ENCODE data around the gene LTB4R2.
"Not testable (repeated sequence)": the region's sequence is repeated elsewhere in the genome, so short reads cannot be mapped to it uniquely, and the experiment has no call there.

The LTB4R2 gene

DNA sequence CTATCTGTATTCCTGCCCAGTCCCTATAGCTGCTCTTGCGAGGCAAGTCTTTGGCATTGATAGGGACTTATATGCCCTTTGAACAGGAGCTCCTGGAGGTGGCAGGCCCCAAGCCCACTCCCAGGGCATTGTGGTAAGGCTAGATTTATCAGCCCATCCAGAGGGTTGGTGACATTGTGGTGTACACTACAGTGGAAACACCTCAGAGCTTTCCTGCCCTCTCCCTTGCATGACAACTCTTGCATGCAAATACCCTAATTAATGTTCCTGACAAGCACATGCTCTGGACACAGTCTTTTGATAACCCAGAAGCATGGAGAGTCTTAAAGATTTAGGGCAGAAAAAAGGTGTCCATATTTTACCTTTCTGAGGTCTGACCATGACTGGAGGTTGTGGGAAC, 30.7 kb downstream of the LTB4R2 start:
- DNase-seq (ENCODE audit: low spot score) = no peak

DNA sequence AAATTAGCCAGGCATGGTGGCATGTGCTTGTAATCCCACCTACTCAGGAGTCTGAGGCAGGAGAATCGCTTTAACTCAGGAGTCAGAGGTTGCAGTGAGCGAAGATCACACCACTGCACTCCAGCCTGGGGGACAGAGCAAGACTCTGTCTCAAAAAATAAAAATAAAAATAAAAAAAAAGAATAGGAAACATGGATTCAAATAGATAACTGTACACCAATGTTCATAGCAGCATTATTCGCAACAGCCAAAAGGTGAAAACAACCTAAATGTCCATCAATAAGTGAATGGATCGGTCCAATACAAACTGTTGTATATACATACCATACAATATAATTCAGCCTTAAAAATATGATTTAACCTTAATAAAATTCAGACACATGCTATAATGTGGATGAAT, 32.9 kb downstream of the LTB4R2 start:
- no peak for DNase-seq (ENCODE audit: low spot score)

DNA sequence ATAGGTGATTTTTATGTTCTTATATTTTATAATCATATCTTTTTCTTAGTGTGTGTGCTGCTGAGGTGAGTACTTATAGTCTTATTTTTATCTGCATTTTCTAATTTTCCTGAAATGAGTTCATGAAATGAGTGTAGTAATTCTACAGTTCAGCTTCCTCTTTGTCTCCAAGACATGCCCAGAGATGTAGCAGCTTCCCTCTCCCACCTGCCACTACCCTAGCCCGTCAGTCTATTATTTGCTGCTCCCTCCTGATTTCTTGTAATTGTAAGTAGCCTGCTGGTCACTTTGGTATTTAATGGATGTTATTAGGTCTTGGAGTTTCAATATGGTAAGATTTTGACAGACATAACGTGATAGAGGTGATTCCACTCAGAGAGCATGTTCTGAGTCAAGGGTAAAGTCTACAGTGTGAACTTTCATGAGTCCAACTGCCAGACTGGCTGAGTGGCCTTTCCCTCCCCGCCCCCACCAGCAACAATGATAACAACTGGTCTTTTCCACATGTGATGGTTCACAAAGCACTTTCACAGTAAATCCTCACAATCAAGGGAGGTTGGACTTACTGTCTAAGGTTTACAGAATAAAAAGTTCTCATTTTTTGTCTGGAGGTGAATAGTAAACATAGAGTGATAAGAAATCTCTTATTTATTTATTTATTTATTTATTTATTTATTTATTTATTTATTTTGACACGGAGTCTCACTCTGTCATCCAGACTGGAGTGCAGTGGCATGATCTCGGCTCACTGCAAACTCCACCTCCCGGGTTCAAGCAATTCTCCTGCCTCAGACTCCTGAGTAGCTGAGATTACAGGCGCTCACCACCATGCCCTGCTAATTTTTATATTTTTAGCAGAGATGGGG, 34.1 kb downstream of the LTB4R2 start:
- DNase-seq (ENCODE audit: low spot score) = no peak

DNA sequence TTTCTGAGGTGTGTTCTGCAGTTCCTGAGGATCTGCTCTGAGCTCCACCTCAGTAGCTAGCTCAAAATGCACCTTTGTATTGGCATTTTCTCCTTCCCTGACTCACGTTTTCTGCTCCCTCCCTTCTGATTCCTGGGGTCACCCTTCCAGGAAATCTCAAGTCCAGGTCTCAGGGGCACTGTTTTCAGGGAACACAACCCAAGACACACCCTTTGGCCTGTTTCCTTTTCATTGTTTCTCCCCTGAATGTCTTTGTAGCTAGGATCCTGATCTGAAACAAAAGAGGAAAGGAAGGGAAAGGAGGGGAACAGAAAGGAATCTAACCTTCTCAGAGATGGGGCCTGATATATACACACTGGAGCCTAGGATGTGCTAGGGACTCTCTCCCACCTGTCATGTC, 37.2 kb downstream of the LTB4R2 start:
- no peak for DNase-seq (ENCODE audit: low spot score)

DNA sequence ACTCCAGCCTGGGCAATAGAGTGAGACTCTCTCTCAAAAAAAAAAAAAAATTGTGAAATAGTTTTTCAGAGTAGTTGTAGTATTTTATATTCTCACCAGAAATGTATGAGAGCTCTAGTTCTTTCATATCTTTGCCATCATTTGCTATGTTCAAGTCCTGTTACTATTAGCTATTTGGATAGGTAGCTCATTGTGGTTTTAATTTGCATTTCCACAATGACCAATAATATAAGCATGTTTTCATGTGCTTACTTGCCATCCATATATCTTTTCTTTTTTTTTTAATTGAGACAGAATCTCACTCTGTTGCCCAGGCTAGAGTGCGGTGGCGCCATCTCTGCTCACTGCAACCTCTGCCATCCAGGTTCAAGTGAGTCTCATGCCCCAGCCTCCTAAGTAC, 38.2 kb downstream of the LTB4R2 start:
- DNase-seq (ENCODE audit: low spot score) = no peak

DNA sequence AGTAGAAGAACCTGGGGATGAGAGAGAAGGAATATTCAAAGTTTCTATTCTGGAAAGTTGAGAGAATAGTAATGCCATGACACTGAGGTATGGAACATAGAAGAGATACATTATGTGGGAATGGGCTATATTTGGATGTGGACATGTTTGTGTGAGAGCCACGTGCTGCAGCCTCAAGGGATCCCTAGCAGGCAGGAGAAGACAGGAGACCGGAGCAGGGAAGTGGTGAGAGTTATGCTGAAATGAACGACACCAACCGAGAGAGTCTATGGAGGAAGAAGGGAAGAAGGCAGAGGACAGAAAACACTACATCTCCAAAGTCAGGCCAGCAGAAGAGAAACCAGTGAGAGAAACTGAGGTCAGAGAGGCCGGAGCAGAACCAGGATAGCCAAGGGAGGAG, 39.8 kb downstream of the LTB4R2 start:
- DNase-seq (ENCODE audit: low spot score) = no peak

DNA sequence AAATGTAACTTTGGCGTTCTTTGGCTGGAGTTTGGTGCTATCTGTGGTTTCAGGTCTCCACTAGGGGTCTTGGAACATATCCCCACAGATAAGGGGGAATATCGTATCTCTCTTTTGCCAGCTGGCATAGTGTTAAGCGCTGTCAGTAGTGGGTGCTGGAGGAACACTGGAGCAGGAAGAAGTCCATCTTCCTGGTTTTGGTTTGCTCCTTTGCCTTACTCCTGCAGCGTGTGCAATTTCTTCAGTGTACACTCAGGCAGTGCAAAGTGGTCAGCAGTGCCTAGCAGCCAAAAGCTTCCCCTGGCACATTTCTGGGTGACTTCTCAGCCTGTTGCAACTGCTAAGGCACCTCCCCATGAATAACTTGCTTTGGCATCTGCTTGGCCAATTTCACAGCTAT, 41.6 kb downstream of the LTB4R2 start:
- no peak for DNase-seq (ENCODE audit: low spot score)

DNA sequence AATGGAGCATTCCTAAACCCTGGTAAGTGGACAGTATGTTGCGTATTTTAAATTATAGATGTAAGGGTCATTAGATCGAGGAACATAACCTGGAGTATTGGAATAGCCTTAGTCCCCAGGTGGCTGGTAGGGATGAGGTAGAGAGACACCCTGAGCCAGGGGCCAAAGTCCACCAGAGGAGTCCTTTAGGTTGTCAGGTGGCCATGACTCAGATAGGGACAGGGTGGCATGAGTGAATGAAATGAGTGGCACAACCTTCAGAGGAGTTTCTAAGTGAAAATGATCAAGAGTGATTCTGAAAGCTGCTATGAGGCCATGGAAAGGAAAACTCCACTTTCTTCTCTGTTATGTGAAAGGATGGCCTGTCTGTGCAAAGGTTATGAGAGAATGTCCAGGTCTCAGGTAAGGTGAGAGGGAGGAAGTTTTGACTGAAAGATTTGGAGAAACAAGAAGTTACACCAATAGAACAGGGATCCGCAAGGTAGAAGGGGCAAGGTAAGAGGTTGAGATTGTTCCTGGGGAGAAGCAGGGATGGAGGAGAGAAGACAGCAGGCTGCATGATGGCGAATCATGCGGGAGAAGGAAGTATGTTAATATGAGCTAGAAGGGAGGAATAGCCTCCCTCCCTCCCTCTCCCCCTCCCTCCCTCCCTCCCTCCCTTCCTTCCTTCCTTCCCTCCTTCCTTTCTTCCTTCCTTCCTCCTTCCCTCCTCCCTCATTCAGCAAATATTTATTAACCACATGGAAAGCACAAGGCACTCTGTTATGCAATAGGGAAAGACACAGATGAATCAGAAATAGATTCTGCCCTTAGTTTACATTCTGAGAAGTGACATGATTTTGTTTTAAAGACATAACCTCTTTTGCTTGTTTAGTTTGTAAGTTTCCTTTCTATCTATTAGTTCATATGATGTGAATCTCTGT, 43.9 kb downstream of the LTB4R2 start:
- no peak for DNase-seq (ENCODE audit: low spot score)

DNA sequence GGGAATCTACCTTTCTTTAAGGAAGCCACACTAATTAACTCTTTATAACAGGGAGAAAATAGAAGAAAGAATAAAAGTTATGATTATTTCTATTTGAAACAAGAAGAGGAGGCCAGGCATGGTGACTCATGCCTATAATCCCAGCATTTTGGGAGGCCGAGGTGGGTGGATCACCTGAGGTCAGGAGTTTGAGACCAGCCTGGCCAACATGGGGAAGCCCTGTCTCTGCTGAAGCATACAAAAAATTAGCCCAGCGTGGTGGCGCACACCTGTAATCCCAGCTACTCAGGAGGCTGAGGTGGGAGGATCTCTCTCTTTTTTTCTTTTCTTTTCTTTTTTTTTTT, 44.5 kb downstream of the LTB4R2 start:
- DNase-seq (ENCODE audit: low spot score) = not testable (repeated sequence)

DNA sequence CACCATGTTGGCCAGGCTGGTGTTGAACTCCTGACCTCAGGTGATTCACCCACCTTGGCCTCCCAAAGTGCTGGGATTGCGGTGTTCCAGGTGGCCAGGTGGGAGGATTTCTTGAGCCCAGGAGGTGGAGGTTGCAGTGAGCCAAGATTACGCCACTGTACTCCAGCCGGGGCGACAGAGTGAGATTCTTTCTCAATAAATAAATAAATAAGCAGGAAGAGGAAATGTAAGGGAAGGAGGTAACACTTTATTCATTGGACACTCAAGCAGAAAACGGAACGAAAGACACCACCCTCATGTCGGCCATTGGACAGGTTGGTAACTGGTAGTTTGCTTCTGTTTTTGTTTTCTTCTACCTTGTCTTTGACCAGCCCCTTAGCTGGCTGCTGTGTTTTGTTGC, 45.1 kb downstream of the LTB4R2 start:
- no peak for DNase-seq (ENCODE audit: low spot score)

DNA sequence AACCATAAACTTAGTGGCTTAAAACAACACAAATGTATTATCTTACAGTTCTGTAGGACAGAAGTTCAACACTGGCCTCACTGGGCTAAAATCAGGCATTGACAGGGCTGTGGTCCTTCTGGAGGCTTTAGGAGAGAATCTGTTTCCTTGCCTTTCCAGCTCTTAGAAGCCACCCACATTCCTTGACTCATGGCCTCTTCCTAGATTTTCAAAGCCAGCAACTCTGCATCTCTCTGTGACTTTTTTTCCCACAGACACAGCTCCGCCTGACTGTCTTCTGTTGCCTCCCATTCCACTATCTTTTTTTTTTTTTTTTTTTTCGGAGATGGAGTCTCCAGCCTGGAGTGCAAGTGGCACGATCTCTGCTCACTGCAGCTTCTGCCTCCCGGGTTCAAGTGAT, 46.3 kb downstream of the LTB4R2 start:
- no peak for DNase-seq (ENCODE audit: low spot score)

DNA sequence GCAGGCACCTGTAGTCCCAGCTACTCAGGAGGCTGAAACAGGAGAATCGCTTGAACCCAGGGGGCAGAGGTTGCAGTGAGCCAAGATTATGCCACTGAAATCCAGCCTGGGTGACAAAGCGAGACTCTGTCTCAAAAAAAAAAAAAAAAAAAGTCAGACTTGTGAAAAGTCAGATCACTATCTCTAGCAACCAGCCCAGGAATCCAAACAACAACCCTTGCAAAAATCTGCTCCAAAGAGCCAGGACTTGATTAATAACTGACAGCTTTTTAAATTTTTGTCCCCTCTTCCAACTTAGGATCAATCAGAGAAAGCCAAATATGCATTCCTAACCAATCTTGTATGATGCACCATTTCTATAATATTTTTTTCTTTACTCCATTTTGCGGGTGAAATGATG, 50.3 kb downstream of the LTB4R2 start:
- DNase-seq (ENCODE audit: low spot score) = no peak

DNA sequence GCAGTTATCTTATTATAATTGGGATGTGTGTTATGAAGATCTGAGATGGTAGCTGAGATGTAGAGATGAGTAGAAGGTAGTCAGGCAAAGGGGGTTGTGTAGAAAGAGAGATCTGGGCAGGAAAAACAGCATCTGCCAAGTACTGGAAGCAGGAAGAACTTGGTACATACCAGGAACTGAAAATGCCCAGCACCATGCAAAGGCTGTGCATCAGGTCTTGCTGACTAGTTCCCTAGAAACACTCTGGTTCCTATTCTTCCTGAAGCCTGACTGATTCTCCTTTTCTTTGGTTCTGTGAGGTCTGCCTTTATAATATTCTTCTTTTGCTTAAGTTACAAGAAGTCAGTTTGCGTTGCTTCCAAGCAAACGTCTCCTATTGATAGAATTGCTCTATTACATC, 51.4 kb downstream of the LTB4R2 start:
- no peak for DNase-seq (ENCODE audit: low spot score)

All from cerebellar cortex (tissue), 1 donor.